ENCODE measurements around the gene RPL12. TPM values are rescaled to one million over a fixed set of nuclear protein-coding genes. Genes with fewer than 3 reads are reported as not detected.
A peak's percentile ranks its signal among the peaks of the same experiment; 100 is the strongest.

RPL12 gene
- total and polyA plus RNA-seq, 2 of the 13 experiments (the other 11 are each of a cell fraction or from before 2014, with no cell fraction given) = 1,551 to 2,590 TPM

DNA sequence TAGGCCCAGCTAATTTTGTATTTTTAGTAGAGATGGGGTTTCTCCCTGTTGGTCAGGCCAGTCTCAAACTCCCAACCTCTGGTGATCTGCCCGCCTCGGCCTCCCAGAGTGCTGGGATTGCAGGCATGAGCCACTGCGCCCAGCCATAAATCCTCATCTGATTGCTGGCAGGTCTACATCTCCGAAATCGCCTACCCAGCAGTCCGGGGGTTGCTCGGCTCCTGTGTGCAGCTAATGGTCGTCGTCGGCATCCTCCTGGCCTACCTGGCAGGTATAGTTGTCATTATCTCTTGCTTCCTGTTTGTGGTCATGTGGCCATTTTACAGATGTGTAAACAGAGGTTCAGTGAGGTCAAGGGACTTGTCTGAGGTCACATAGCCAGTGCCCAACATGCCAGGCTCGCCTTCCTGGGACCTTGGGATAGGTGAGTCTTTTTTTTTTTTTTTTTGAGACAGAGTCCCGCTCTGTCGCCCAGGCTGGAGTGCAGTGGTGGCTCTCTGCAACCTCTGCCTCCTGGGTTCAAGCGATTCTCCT, 51.4 kb downstream of the RPL12 start:
- Histone ChIP-seq H3K27ac (ENCODE audit: extremely low read length, insufficient read depth, low read length) (no peak overlapping the region), H3K9me3 (ENCODE audit: low read length) (no peaks in the 10 kb centered on the region), H3K4me1 (ENCODE audit: insufficient read depth, low read length) (peaks cover 44% of the 10 kb centered on the region), H3K9ac (ENCODE audit: insufficient read depth, low read depth, low read length) (no peak overlapping the region), H2AFZ (ENCODE audit: low read length) (no peak overlapping the region), H3K27me3 (ENCODE audit: control insufficient read depth in 1 of 2, insufficient read depth in 2 of 2, low read length in 2 of 2) (no peaks in the 10 kb centered on the region), H3K79me2 (ENCODE audit: insufficient read depth, low read length) (peaks cover 27% of the 10 kb centered on the region), H3K4me2 (ENCODE audit: low read depth, low read length) (no peak overlapping the region), H3K36me3 (replicated peaks in 1 of 2; ENCODE audit: control insufficient read depth in 1 of 2, insufficient read depth in 2 of 2, low read length in 2 of 2) (peaks cover 20 to 46% of the 10 kb centered on the region in 2 experiments; a peak in 4 of 5 replicates), H4K20me1 (ENCODE audit: insufficient read depth, low read length) (peaks cover 10% of the 10 kb centered on the region; the same call in 1 of the 2 replicates), H3K4me3 (replicated peaks in 1 of 3; ENCODE audit: insufficient read depth in 1 of 3, low read depth in 2 of 3, low read length in 3 of 3) (no peak overlapping the region)
- 92% methylated on average over 14 of the region's 14 CpGs for WGBS (ENCODE audit: low lambda C conversion rate)
- BruUV-seq (replicated peaks) = no TSS peak
- no peak for FAIRE-seq
- 0 out of 2 replicates have a peak, but pooled peaks have one; percentile 20 for TF ChIP-seq KDM1A (CRISPR knock-in tag; IDR thresholded peaks at IDR 0.05)
- TF ChIP-seq ZNF768 (CRISPR knock-in tag; IDR thresholded peaks at IDR 0.05) = no peak
- peak; percentile 87 for TF ChIP-seq ZNF629 (CRISPR knock-in tag; conservative IDR thresholded peaks at IDR 0.05)
- TF ChIP-seq RBM22 (optimal IDR thresholded peaks at IDR 0.05; ENCODE audit: low read length) = peak; percentile 21
- POLR2A ChIA-PET = interaction anchor here (0.8 to 5.4 kb wide), 4 partner anchors 11 to 175 kb away, joined by 3 to 159 read pairs (median 5); partner anchors contain the start of gene ZNF79
- DNase-seq (ENCODE audit: low spot score) = no peak
- CTCF ChIA-PET (ENCODE audit: low intra/inter-chr PET ratio, low total read pairs) = interaction anchor here (0.8 kb wide), 1 partner anchor 39 kb away, joined by 4 read pairs; no protein-coding TSS in a partner anchor
- in situ Hi-C loops (cut with HindIII; ENCODE audit: extremely low pct_ligation_motif_present, low pct_unique_long_range_greater_than_20kb) (loop anchor here (5.0 kb wide), 2 partner anchors 38 to 188 kb away; no protein-coding TSS in a partner anchor), intact Hi-C loops (cut with micrococcal nuclease; ENCODE audit: unreplicated experiment) (loop anchor here (5.0 to 10.0 kb wide), 2 partner anchors 55 to 93 kb away; no protein-coding TSS in a partner anchor)
- no peak for ATAC-seq

DNA sequence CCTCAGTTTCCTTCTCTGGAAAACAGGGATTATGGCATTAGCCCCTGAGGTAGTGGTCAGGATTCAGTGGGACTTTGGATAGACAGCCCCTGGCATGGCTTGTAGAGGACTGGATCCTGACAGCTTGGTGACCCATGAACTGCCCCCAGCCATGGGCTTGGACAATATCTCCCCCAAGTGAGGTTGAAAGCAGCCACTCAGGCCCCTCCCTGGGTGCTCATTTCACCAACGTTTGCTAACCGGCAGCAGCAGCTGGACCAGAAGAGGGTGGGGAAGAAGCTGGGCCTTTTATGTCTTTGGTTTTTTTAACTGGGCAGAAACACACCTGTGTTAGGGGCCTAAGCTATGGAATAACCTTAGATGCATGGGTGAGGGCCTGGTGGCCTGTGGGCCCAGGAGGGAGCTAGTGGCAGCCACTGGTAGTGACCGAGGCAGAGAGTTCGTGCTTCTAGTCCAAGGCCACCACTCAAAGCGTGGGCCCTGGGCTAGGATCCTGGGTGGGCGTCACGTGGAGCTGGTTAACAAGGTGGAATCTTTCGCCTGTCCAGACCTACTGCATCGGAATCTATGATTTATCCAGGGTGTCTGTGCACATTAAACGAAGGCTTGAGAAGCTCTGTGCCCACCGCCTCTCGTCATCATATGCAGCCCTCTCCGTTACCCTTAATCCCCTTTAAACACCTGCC, 52.3 kb downstream of the RPL12 start:
- Histone ChIP-seq H3K36me3 (replicated peaks in 1 of 2; ENCODE audit: control insufficient read depth in 1 of 2, insufficient read depth in 2 of 2, low read length in 2 of 2) (peaks cover 18 to 36% of the 10 kb centered on the region in 2 experiments; a peak in 4 of 5 replicates), H3K9me3 (ENCODE audit: low read length) (no peaks in the 10 kb centered on the region), H3K4me2 (ENCODE audit: low read depth, low read length) (peak overlapping the region; percentile 94), H3K27me3 (ENCODE audit: control insufficient read depth in 1 of 2, insufficient read depth in 2 of 2, low read length in 2 of 2) (no peaks in the 10 kb centered on the region), H4K20me1 (ENCODE audit: insufficient read depth, low read length) (peaks cover 10% of the 10 kb centered on the region; the same call in 1 of the 2 replicates), H3K27ac (ENCODE audit: extremely low read length, insufficient read depth, low read length) (peak overlapping the region; percentile 89), H3K9ac (ENCODE audit: insufficient read depth, low read depth, low read length) (peak overlapping the region; percentile 90), H3K4me1 (ENCODE audit: insufficient read depth, low read length) (peaks cover 53% of the 10 kb centered on the region), H3K79me2 (ENCODE audit: insufficient read depth, low read length) (peaks cover 27% of the 10 kb centered on the region), H2AFZ (ENCODE audit: low read length) (no peak overlapping the region), H3K4me3 (replicated peaks in 1 of 3; ENCODE audit: insufficient read depth in 1 of 3, low read depth in 2 of 3, low read length in 3 of 3) (peak overlapping the region; percentile 86 to 96 (median 88))
- 69% methylated on average over 11 of the region's 13 CpGs for WGBS (ENCODE audit: low lambda C conversion rate)
- TF ChIP-seq PAF1 (CRISPR knock-in tag; IDR thresholded peaks at IDR 0.05) (no peak), ZNF672 (CRISPR knock-in tag; IDR thresholded peaks at IDR 0.05) (no peak), POLR2G (IDR thresholded peaks at IDR 0.05; ENCODE audit: low read depth, low read length) (0 out of 2 replicates have a peak, but pooled peaks have one; percentile 3), ATAD3A (CRISPR knock-in tag; IDR thresholded peaks at IDR 0.05) (no peak), ZNF335 (CRISPR knock-in tag; IDR thresholded peaks at IDR 0.05) (no peak)
- ChIA-PET CTCF (ENCODE audit: low intra/inter-chr PET ratio, low total read pairs) (interaction anchor here (0.6 to 2.6 kb wide), 5 partner anchors 14 to 88 kb away, joined by 3 to 32 read pairs (median 5); no protein-coding TSS in a partner anchor), POLR2A (interaction anchor here (0.5 to 5.4 kb wide), 8 partner anchors 8 to 1505 kb away, joined by 3 to 159 read pairs (median 6); partner anchors contain the start of gene ZNF79)
- in situ Hi-C loops (cut with HindIII; ENCODE audit: extremely low pct_ligation_motif_present, low pct_unique_long_range_greater_than_20kb) = loop anchor here (5.0 kb wide), 2 partner anchors 37 to 187 kb away; no protein-coding TSS in a partner anchor
- intact Hi-C loops (cut with micrococcal nuclease; ENCODE audit: unreplicated experiment) = loop anchor here (1.0 to 10.0 kb wide), 4 partner anchors 38 to 185 kb away; no protein-coding TSS in a partner anchor
- ATAC-seq = no peak
- BruUV-seq (replicated peaks) = TSS peak; percentile 47
- DNase-seq (ENCODE audit: low spot score) = no peak
- no peak for FAIRE-seq

Data from HepG2 (cell line).